Liver (tissue), 9 donors: ENCODE data around the gene C18orf32. TPM values are rescaled to one million over a fixed set of nuclear protein-coding genes. Genes with fewer than 3 reads are reported as not detected.

ENCODE experiments used
- DNase-seq: peaks from one replicate; pipeline ENCODE4 v3.0.0-alpha.2; 2017; ENCODE audit warnings: low spot score
- H3K27ac ChIP-seq, 2 donors: one replicate each; pipeline ENCODE4 v1.7.0; 2013; ENCODE audit warnings: inconsistent platforms in 2 of 2, low read length in 2 of 2, control low read depth in 1 of 2, low read depth in 1 of 2, mild to moderate bottlenecking in 1 of 2
- H3K27me3 ChIP-seq, 4 donors: one replicate each; pipeline versions ENCODE4 v1.6.1 to v1.7.0; 2013; ENCODE audit warnings: low read length in 3 of 4, inconsistent platforms in 1 of 4, mild to moderate bottlenecking in 1 of 4, moderate library complexity in 1 of 4; ENCODE audit not compliant: control insufficient read depth in 4 of 4, insufficient read depth in 4 of 4
- H3K36me3 ChIP-seq, 4 donors: one replicate each; pipeline versions ENCODE4 v1.6.1 to v1.7.0; 2013; ENCODE audit warnings: low read length in 3 of 4, mild to moderate bottlenecking in 3 of 4, low read depth in 1 of 4, moderate library complexity in 1 of 4; ENCODE audit not compliant: control insufficient read depth in 4 of 4, insufficient read depth in 3 of 4
- H3K4me1 ChIP-seq, 4 donors: one replicate each; pipeline versions ENCODE4 v1.6.1 to v1.7.0; 2013; ENCODE audit warnings: low read length in 3 of 4, mild to moderate bottlenecking in 3 of 4, moderate library complexity in 1 of 4; ENCODE audit not compliant: control insufficient read depth in 4 of 4, insufficient read depth in 4 of 4
- H3K4me3 ChIP-seq, 3 donors: one replicate each; pipeline versions ENCODE4 v1.6.1 to v1.7.0; 2013; ENCODE audit warnings: low read length in 3 of 3, control low read depth in 1 of 3, low read depth in 1 of 3, mild to moderate bottlenecking in 1 of 3
- H3K9ac ChIP-seq, 2 donors: one replicate each; pipeline ENCODE4 v1.7.0; 2013; ENCODE audit warnings: low read length in 2 of 2, mild to moderate bottlenecking in 2 of 2, moderate library complexity in 2 of 2, control low read depth in 1 of 2, low read depth in 1 of 2
- H3K9me3 ChIP-seq, 4 donors: one replicate each; pipeline versions ENCODE4 v1.6.1 to v1.7.0; 2013; ENCODE audit warnings: low read length in 3 of 4; ENCODE audit not compliant: control insufficient read depth in 4 of 4
- EGR1 ChIP-seq, 2 donors: IDR thresholded peaks; 2 replicates each; pipeline ENCODE4 v1.6.1; 2016 to 2018; ENCODE audit warnings: antibody characterized with exemption in 2 of 2, low read depth in 2 of 2
- FOXA1 ChIP-seq: IDR thresholded peaks from 2 replicates; pipeline ENCODE4 v1.6.1; 2016; ENCODE audit warnings: antibody characterized with exemption
- FOXA2 ChIP-seq: IDR thresholded peaks from 2 replicates; pipeline ENCODE4 v1.6.1; 2016; ENCODE audit warnings: antibody characterized with exemption
- GABPA ChIP-seq, 2 donors: IDR thresholded peaks in 1 of 2; conservative IDR thresholded peaks in 1 of 2; 2 replicates each; pipeline ENCODE4 v1.6.1; 2016; ENCODE audit warnings: antibody characterized with exemption in 2 of 2, mild to moderate bottlenecking in 1 of 2, moderate library complexity in 1 of 2
- HNF4A ChIP-seq, 2 donors: conservative IDR thresholded peaks; 2 replicates each; pipeline ENCODE4 v1.6.1; 2016; ENCODE audit warnings: antibody characterized with exemption in 2 of 2, mild to moderate bottlenecking in 2 of 2
- HNF4G ChIP-seq: IDR thresholded peaks from 2 replicates; pipeline ENCODE4 v1.6.1; 2016; ENCODE audit warnings: antibody characterized with exemption
- JUND ChIP-seq, 2 donors: IDR thresholded peaks; 2 replicates each; pipeline ENCODE4 v1.6.1; 2016; ENCODE audit warnings: antibody characterized with exemption in 2 of 2
- NR2F2 ChIP-seq: IDR thresholded peaks from 2 replicates; pipeline ENCODE4 v1.6.1; 2016; ENCODE audit warnings: antibody characterized with exemption
- RAD21 ChIP-seq, 2 donors: IDR thresholded peaks; 2 replicates each; pipeline ENCODE4 v1.6.1; 2016; ENCODE audit warnings: antibody characterized with exemption in 2 of 2, mild to moderate bottlenecking in 2 of 2
- RXRA ChIP-seq, 2 donors: IDR thresholded peaks; 2 replicates each; pipeline ENCODE4 v1.6.1; 2017 to 2018; ENCODE audit warnings: antibody characterized with exemption in 2 of 2, mild to moderate bottlenecking in 1 of 2
- SP1 ChIP-seq: IDR thresholded peaks from 2 replicates; pipeline ENCODE4 v1.6.1; 2018; ENCODE audit warnings: antibody characterized with exemption, mild to moderate bottlenecking
- TAF1 ChIP-seq: conservative IDR thresholded peaks from 2 replicates; pipeline ENCODE4 v1.6.1; 2016; ENCODE audit warnings: antibody characterized with exemption, mild to moderate bottlenecking
- YY1 ChIP-seq: IDR thresholded peaks from 2 replicates; pipeline ENCODE4 v1.6.1; 2016; ENCODE audit warnings: antibody characterized with exemption, mild to moderate bottlenecking
- WGBS: extraction: QIAGEN DNeasy Blood & Tissue Kit; methylation state at CpG from one replicate; pipeline ENCODE4 v1.1.7; 2013; 5-methylcytosine and 5-hydroxymethylcytosine counted together
- polyA plus RNA-seq, 2 donors: library from polyadenylated mRNA; stranded (reverse) in 1 of 2; unstranded in 1 of 2; fragments of 200-250 nt in 1 of 2; fragments of >200 nt in 1 of 2; fragmentation: Nextera tagmentation in 1 of 2; extraction: Ambion mirVana in 1 of 2; gene quantifications; one replicate each; pipeline versions ENCODE4 v1.2.1 to v1.2.3, GENCODE V29; 2013 to 2015
- total RNA-seq, 2 donors: library from RNA; depleted of rRNA; stranded (reverse); fragments of >200 nt; gene quantifications; one replicate each; pipeline ENCODE4 v1.2.3, GENCODE V29; 2014
- TF ChIP-seq, protein P1 (sequence below): IDR thresholded peaks from 2 replicates; pipeline ENCODE4 v1.6.1; 2016; ENCODE audit warnings: antibody characterized with exemption
- TF ChIP-seq, protein P2 (sequence below): IDR thresholded peaks from 2 replicates; pipeline ENCODE4 v1.6.1; 2016; ENCODE audit warnings: antibody characterized with exemption, mild to moderate bottlenecking
- TF ChIP-seq, protein P3 (sequence below): IDR thresholded peaks from 2 replicates; pipeline ENCODE4 v1.6.1; 2016; ENCODE audit warnings: antibody characterized with exemption
- TF ChIP-seq, protein P4 (sequence below): fragments of 150-350 bp; IDR thresholded peaks from 2 replicates; pipeline ENCODE4 v1.5.1; 2017; ENCODE audit warnings: improper control_type of control experiment, low read depth, low read length; ENCODE audit not compliant: missing input control
- TF ChIP-seq, protein P5 (sequence below): IDR thresholded peaks from 2 replicates; pipeline ENCODE4 v1.6.1; 2016; ENCODE audit warnings: antibody characterized with exemption
- donor health status: healthy.
- donor health status: healthy.
- donor health status: healthy.
- donor health status: healthy.
- donor health status: healthy.

Gene C18orf32
- total and polyA plus RNA-seq, 4 donors: 12.4 to 63.2 (median 29.8) TPM

DNA sequence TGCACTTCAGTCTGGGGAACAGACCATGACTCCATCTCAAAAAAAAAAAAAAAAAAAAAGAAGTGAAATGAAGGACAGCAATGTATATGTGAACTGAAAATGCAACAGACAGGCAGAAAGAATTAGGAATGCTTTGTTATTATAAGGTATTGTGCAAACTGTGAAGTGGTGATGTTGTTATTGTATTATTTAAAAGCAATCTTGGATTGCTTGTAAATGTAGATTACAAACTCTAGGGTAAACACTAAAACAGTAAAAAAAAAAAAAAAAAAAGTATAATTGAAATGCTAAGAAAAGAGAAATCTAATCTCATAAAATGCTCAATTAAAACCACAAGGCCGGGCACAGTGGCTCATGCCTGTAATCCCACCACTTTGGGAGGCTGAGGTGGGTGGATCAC lies 51.9 kb downstream of the C18orf32 start:
- Histone ChIP-seq H3K36me3 (no peaks in the 10 kb centered on the region), H3K9ac (no peak overlapping the region), H3K4me3 (no peak overlapping the region), H3K4me1 (peaks cover 0 to 2% (median 0%) of the 10 kb centered on the region in 4 donors), H3K27me3 (no peaks in the 10 kb centered on the region), H3K27ac (no peak overlapping the region), H3K9me3 (no peaks in the 10 kb centered on the region)
- DNase-seq: no peak
- TF ChIP-seq, protein P1, sequence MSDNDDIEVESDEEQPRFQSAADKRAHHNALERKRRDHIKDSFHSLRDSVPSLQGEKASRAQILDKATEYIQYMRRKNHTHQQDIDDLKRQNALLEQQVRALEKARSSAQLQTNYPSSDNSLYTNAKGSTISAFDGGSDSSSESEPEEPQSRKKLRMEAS: no peak
- no peak for TF ChIP-seq FOXA2
- WGBS: 98% methylated on average over 1 of the region's 1 CpG

DNA sequence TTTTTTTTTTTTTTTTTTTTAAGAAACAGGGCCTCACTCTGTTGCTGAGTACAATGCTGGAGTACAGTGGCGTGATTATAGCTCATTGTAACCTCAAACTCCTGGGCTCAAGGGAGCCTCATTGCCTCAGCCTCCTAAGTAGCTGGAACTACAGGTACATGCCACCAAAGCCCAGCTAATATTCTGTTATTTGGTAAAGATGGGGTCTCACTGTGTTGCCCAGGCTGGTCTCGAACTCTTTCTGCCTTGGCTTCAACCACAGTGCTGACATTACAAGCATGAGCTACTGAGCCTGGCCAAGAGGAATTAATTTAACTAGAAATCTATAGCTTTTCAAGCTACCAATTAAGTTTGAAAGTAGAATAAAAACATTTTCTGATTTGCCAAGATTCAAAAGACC lies 54.4 kb downstream of the C18orf32 start:
- Histone ChIP-seq H3K36me3 (peaks cover 0 to 4% (median 2%) of the 10 kb centered on the region in 4 donors), H3K27ac (no peak overlapping the region), H3K27me3 (no peaks in the 10 kb centered on the region), H3K9ac (no peak overlapping the region), H3K9me3 (no peaks in the 10 kb centered on the region), H3K4me3 (no peak overlapping the region), H3K4me1 (peaks cover 0 to 2% (median 0%) of the 10 kb centered on the region in 4 donors)
- TF ChIP-seq JUND (IDR thresholded peaks at IDR 0.05) (no peak), TAF1 (no peak), GABPA (IDR thresholded peaks at IDR 0.05 in 1 of 2, conservative IDR thresholded peaks at IDR 0.05 in 1 of 2) (no peak), EGR1 (IDR thresholded peaks at IDR 0.05; ENCODE audit: low read depth in 2 of 2) (no peak), YY1 (no peak), HNF4A (conservative IDR thresholded peaks at IDR 0.05) (no peak), FOXA1 (no peak), RXRA (IDR thresholded peaks at IDR 0.05) (no peak), NR2F2 (no peak), SP1 (no peak), FOXA2 (no peak), RAD21 (IDR thresholded peaks at IDR 0.05) (no peak), HNF4G (no peak)
- TF ChIP-seq, protein P2, sequence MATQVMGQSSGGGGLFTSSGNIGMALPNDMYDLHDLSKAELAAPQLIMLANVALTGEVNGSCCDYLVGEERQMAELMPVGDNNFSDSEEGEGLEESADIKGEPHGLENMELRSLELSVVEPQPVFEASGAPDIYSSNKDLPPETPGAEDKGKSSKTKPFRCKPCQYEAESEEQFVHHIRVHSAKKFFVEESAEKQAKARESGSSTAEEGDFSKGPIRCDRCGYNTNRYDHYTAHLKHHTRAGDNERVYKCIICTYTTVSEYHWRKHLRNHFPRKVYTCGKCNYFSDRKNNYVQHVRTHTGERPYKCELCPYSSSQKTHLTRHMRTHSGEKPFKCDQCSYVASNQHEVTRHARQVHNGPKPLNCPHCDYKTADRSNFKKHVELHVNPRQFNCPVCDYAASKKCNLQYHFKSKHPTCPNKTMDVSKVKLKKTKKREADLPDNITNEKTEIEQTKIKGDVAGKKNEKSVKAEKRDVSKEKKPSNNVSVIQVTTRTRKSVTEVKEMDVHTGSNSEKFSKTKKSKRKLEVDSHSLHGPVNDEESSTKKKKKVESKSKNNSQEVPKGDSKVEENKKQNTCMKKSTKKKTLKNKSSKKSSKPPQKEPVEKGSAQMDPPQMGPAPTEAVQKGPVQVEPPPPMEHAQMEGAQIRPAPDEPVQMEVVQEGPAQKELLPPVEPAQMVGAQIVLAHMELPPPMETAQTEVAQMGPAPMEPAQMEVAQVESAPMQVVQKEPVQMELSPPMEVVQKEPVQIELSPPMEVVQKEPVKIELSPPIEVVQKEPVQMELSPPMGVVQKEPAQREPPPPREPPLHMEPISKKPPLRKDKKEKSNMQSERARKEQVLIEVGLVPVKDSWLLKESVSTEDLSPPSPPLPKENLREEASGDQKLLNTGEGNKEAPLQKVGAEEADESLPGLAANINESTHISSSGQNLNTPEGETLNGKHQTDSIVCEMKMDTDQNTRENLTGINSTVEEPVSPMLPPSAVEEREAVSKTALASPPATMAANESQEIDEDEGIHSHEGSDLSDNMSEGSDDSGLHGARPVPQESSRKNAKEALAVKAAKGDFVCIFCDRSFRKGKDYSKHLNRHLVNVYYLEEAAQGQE: no peak
- TF ChIP-seq, protein P3, sequence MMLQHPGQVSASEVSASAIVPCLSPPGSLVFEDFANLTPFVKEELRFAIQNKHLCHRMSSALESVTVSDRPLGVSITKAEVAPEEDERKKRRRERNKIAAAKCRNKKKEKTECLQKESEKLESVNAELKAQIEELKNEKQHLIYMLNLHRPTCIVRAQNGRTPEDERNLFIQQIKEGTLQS: no peak
- TF ChIP-seq, protein P1: no peak
- TF ChIP-seq, protein P4, sequence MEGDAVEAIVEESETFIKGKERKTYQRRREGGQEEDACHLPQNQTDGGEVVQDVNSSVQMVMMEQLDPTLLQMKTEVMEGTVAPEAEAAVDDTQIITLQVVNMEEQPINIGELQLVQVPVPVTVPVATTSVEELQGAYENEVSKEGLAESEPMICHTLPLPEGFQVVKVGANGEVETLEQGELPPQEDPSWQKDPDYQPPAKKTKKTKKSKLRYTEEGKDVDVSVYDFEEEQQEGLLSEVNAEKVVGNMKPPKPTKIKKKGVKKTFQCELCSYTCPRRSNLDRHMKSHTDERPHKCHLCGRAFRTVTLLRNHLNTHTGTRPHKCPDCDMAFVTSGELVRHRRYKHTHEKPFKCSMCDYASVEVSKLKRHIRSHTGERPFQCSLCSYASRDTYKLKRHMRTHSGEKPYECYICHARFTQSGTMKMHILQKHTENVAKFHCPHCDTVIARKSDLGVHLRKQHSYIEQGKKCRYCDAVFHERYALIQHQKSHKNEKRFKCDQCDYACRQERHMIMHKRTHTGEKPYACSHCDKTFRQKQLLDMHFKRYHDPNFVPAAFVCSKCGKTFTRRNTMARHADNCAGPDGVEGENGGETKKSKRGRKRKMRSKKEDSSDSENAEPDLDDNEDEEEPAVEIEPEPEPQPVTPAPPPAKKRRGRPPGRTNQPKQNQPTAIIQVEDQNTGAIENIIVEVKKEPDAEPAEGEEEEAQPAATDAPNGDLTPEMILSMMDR: no peak
- TF ChIP-seq, protein P5, sequence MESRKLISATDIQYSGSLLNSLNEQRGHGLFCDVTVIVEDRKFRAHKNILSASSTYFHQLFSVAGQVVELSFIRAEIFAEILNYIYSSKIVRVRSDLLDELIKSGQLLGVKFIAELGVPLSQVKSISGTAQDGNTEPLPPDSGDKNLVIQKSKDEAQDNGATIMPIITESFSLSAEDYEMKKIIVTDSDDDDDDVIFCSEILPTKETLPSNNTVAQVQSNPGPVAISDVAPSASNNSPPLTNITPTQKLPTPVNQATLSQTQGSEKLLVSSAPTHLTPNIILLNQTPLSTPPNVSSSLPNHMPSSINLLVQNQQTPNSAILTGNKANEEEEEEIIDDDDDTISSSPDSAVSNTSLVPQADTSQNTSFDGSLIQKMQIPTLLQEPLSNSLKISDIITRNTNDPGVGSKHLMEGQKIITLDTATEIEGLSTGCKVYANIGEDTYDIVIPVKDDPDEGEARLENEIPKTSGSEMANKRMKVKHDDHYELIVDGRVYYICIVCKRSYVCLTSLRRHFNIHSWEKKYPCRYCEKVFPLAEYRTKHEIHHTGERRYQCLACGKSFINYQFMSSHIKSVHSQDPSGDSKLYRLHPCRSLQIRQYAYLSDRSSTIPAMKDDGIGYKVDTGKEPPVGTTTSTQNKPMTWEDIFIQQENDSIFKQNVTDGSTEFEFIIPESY: no peak
- 96% methylated on average over 2 of the region's 2 CpGs for WGBS
- DNase-seq: no peak
